Esophagus squamous epithelium (tissue), 5 donors: ENCODE results near the gene XIRP2. TPM values are rescaled to one million over a fixed set of nuclear protein-coding genes. Genes with fewer than 3 reads are reported as not detected.

Source experiments
- DNase-seq: peaks from one replicate; lab custom pipeline; 2025; lab: John Stamatoyannopoulos, UW
- H3K27ac ChIP-seq, 4 donors: fragments of 200-600 bp; sonication (generic); one replicate each; pipeline ENCODE4 v1.5.1; 2016 to 2019; ENCODE audit warnings: mild to moderate bottlenecking in 1 of 4
- H3K27me3 ChIP-seq, 4 donors: fragments of 200-600 bp; sonication (generic); 1 replicate in 3 of 4; 2 replicates in 1 of 4; pipeline versions ENCODE4 v1.5.1 to v1.6.0; 2017 to 2021; ENCODE audit warnings: antibody characterized with exemption in 1 of 4
- H3K36me3 ChIP-seq, 3 donors: fragments of 200-600 bp; sonication (generic); one replicate each; pipeline ENCODE4 v1.5.1; 2016 to 2019
- H3K4me1 ChIP-seq, 3 donors: fragments of 200-600 bp; sonication (generic); one replicate each; pipeline ENCODE4 v1.5.1; 2017 to 2019
- H3K4me3 ChIP-seq, 4 donors: fragments of 200-600 bp; sonication (generic); 1 replicate in 3 of 4; 2 replicates in 1 of 4; pipeline ENCODE4 v1.5.1; 2016 to 2019; ENCODE audit warnings: mild to moderate bottlenecking in 2 of 4, moderate library complexity in 1 of 4
- H3K9me3 ChIP-seq, 3 donors: fragments of 200-600 bp; sonication (generic); one replicate each; pipeline ENCODE4 v1.5.1; 2016 to 2019
- POLR2A ChIP-seq, 4 donors: fragments of 450-650 bp; IDR thresholded peaks; one replicate each; pipeline ENCODE4 v1.6.1; 2017; ENCODE audit warnings: antibody characterized with exemption in 4 of 4, mild to moderate bottlenecking in 4 of 4, moderate library complexity in 3 of 4
- WGBS, 2 donors: methylation state at CpG; one replicate each; pipeline ENCODE4 v1.1.5; 2018; 5-methylcytosine and 5-hydroxymethylcytosine counted together
- intact Hi-C: fragments of 100-400 bp; cut with DNase I; formaldehyde crosslinking; loops from one replicate; pipeline ENCODE4 v1.15.0; 2022
- total RNA-seq, 4 donors: library from RNA; depleted of rRNA; stranded (reverse); fragments of >200 nt; gene quantifications; one replicate each; pipeline ENCODE4 v1.1.0, GENCODE V29; 2016
- TF ChIP-seq, protein P1 (sequence below), 6 experiments: fragments of 450-650 bp in 4 of 6; fragments of 200-600 bp in 2 of 6; sonication (generic) in 2 of 6; IDR thresholded peaks; one replicate each; pipeline ENCODE4 v1.5.1; 2016 to 2019; ENCODE audit warnings: antibody characterized with exemption in 6 of 6, mild to moderate bottlenecking in 4 of 6, moderate library complexity in 4 of 6
- donor health status: DM: yes; HTN: yes; CAD: no.

XIRP2 gene
- total RNA-seq, 4 donors from 2014 or later = 0.03 TPM; not detected in 3

DNA sequence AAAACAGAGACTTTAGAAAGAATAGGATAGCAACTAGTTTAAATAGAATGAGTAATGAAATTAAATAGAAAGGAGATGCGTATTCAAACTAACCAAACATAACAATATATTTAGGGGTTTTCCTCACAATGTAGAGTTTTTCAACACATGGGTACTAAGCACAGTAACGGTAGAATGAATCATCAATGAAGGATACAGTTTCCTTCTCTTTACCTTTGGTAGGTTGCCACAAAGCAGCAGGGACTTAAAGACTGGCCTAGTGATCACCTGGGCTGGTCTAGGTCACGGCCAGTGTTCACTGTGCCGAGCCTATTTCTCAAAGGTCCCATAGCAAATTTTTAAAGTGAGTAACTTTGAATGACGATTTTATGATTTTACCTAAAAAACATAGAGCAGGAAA lies 311.7 kb downstream of the XIRP2 start:
- no peak for TF ChIP-seq POLR2A (IDR thresholded peaks at IDR 0.05)
- TF ChIP-seq, protein P1, sequence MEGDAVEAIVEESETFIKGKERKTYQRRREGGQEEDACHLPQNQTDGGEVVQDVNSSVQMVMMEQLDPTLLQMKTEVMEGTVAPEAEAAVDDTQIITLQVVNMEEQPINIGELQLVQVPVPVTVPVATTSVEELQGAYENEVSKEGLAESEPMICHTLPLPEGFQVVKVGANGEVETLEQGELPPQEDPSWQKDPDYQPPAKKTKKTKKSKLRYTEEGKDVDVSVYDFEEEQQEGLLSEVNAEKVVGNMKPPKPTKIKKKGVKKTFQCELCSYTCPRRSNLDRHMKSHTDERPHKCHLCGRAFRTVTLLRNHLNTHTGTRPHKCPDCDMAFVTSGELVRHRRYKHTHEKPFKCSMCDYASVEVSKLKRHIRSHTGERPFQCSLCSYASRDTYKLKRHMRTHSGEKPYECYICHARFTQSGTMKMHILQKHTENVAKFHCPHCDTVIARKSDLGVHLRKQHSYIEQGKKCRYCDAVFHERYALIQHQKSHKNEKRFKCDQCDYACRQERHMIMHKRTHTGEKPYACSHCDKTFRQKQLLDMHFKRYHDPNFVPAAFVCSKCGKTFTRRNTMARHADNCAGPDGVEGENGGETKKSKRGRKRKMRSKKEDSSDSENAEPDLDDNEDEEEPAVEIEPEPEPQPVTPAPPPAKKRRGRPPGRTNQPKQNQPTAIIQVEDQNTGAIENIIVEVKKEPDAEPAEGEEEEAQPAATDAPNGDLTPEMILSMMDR (IDR thresholded peaks at IDR 0.05) = no peak
- Histone ChIP-seq H3K27me3 (no peaks in the 10 kb centered on the region), H3K9me3 (no peaks in the 10 kb centered on the region), H3K4me3 (no peak overlapping the region), H3K4me1 (peaks cover 0 to 8% (median 0%) of the 10 kb centered on the region in 3 donors), H3K27ac (no peak overlapping the region), H3K36me3 (no peaks in the 10 kb centered on the region)
- WGBS, 2 donors = 63 to 77% methylated on average over 5 of the region's 5 CpGs
- intact Hi-C loops = no loop called here
- DNase-seq = no peak

DNA sequence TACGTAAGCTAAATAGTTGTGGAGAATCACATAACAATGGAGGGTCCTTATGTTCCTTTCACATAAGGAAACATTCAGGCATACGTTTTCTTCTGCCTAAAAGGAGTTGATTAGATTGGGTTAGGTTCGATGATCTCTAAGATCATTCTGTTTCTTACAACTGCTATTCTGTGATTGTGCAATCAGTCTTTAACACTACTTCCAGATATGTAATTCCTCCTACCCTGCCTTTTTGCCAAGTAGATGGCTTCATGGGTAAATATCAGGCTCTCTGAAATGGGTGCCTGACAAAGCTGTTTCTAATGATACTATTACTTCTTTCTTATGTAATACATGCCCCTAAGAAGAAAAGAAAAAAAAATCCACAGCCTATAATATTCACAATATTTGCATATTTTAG lies 321.5 kb downstream of the XIRP2 start:
- H3K4me1 ChIP-seq = no peaks in the 10 kb centered on the region
- no peak for DNase-seq
- 44 to 62% methylated on average over 3 of the region's 3 CpGs for WGBS, 2 donors
- TF ChIP-seq, protein P1 (IDR thresholded peaks at IDR 0.05) = no peak
- TF ChIP-seq POLR2A (IDR thresholded peaks at IDR 0.05) = no peak
- H3K9me3 ChIP-seq = no peaks in the 10 kb centered on the region
- no peak overlapping the region for H3K4me3 ChIP-seq
- H3K27ac ChIP-seq = no peak overlapping the region
- no peaks in the 10 kb centered on the region for H3K27me3 ChIP-seq
- intact Hi-C loops = no loop called here
- no peaks in the 10 kb centered on the region for H3K36me3 ChIP-seq

DNA sequence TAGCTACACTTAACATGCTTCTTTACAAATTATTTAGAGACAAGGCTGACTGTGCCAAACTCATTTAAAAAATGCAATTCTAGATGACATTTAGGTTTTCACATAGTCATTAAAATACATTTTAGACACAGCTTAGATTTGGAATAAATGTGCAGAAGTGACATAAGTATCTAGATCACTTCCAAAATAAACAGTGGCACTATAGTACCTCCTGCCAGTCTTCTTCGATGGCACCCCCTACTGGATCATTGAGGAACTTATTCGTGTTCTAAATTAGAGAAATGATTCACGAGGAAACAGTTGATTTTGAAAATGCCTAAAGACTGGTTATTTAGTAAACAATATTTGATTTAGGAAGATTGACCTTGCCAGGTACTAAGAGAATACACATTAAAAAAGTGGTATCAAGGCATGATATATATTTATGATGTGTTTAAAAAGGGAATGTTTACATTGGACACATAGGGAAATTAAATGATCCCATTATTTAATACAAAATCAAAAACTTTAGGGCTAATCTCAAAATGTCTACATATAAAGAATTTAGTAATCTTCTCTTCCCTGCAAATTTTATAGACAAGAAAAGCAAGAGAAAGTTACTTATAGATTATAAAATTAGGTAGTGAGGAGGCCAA lies 323.9 kb downstream of the XIRP2 start:
- 0 to 2% methylated on average over 3 of the region's 3 CpGs for WGBS, 2 donors
- intact Hi-C loops = no loop called here
- Histone ChIP-seq H3K4me1 (no peaks in the 10 kb centered on the region), H3K27ac (no peak overlapping the region), H3K9me3 (no peaks in the 10 kb centered on the region), H3K36me3 (no peaks in the 10 kb centered on the region), H3K27me3 (no peaks in the 10 kb centered on the region), H3K4me3 (no peak overlapping the region)
- no peak for DNase-seq
- TF ChIP-seq, protein P1 (IDR thresholded peaks at IDR 0.05) = peak in 5 of 6 experiments; percentile 45 to 69 (median 55)
- TF ChIP-seq POLR2A (IDR thresholded peaks at IDR 0.05) = no peak

DNA sequence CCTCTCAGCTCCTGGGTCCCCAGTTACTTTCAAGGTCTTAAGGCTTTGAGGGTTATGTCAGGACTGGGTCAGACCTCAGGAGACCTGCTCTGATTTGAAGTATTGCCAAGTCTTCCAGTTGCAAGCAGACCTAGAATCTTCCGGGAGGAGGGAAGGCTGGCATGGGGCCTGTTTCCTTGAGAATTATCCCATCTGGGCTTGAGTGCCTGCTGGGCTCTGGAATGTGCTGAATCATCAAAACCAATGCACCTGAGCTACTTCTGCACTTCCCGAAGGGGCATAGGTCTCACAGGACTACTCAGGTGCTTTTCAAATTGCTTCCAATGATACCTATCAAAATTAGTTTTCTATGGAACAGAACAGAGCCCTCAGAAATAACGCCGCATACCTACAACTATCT lies 327.3 kb downstream of the XIRP2 start:
- TF ChIP-seq, protein P1 (IDR thresholded peaks at IDR 0.05) = no peak
- no peak for TF ChIP-seq POLR2A (IDR thresholded peaks at IDR 0.05)
- H3K4me1 ChIP-seq = no peaks in the 10 kb centered on the region
- no peaks in the 10 kb centered on the region for H3K9me3 ChIP-seq
- no peak for DNase-seq
- intact Hi-C loops = no loop called here
- H3K27me3 ChIP-seq = no peaks in the 10 kb centered on the region
- H3K27ac ChIP-seq = no peak overlapping the region
- WGBS, 2 donors = 33% methylated on average over 1 of the region's 4 CpGs; no CpG with 5 or more reads in 1 of the 2 donors
- H3K4me3 ChIP-seq = no peak overlapping the region
- no peaks in the 10 kb centered on the region for H3K36me3 ChIP-seq

DNA sequence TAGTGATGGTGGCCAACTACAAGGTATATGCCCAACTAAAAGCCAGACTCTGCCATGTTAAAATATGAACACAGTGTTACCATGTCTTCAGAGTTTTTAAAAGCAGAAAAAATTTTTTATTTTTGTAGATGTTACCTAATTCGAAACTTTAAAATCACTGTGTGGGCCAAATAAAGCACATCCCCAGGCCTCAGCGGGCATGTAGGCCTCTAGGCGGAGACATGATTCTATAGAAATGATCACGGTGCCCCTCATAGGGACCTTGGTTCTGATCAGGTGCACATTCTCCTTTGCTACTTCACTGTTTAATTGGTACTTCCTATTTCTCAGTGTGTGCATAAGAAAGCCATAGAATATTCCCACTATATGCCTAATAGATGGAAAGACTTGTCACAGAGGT lies 349.2 kb downstream of the XIRP2 start:
- no peak for DNase-seq
- Histone ChIP-seq H3K27ac (no peak overlapping the region), H3K4me3 (no peak overlapping the region), H3K9me3 (no peaks in the 10 kb centered on the region), H3K4me1 (no peaks in the 10 kb centered on the region), H3K36me3 (no peaks in the 10 kb centered on the region), H3K27me3 (no peaks in the 10 kb centered on the region)
- TF ChIP-seq, protein P1 (IDR thresholded peaks at IDR 0.05) = no peak
- intact Hi-C loops = no loop called here
- 83% methylated on average over 4 of the region's 4 CpGs for WGBS, 2 donors
